ENCODE measurements around the gene SOX14. TPM values are rescaled to one million over a fixed set of nuclear protein-coding genes. Genes with fewer than 3 reads are reported as not detected.

SOX14 gene
- total and polyA plus RNA-seq, 2 of the 4 experiments (the other 2 are of a cell fraction), result not detected

GRCh38 chr3:137743608-137744007, 20.5 kb upstream of the SOX14 start:
- no peak overlapping the region for H3K27ac ChIP-seq (ENCODE audit: insufficient read depth, low read length)
- CTCF ChIA-PET, result no interaction called here

More at GRCh38 chr3:137743608-137744007, 20.5 kb upstream of the SOX14 start:
- in situ Hi-C loops (cut with MboI; ENCODE audit: low sequenced_read_pairs), result no loop called here
- no peak overlapping the region for H3K4me2 ChIP-seq (ENCODE audit: low read depth, low read length)
- H2BK20ac ChIP-seq (ENCODE audit: low read depth, low read length), result no peak overlapping the region
- no peaks in the 10 kb centered on the region for H3K4me1 ChIP-seq (ENCODE audit: control insufficient read depth, insufficient read depth, low read length)
- H3K18ac ChIP-seq (ENCODE audit: low read depth, low read length), result no peak overlapping the region
- TF ChIP-seq CTCF (conservative IDR thresholded peaks at IDR 0.05; ENCODE audit: low read depth, low read length), result no peak
- no peak for TF ChIP-seq NFE2L2 (IDR thresholded peaks at IDR 0.05; ENCODE audit: low read depth, low read length)
- TF ChIP-seq MXI1 (IDR thresholded peaks at IDR 0.05; ENCODE audit: borderline replicate concordance, low read depth, low read length), result no peak
- no peaks in the 10 kb centered on the region for H3K27me3 ChIP-seq (ENCODE audit: control insufficient read depth, insufficient read depth, low read length)
- no peak overlapping the region for H3K23ac ChIP-seq (ENCODE audit: low read depth, low read length)
- no peaks in the 10 kb centered on the region for H4K20me1 ChIP-seq (ENCODE audit: insufficient read depth, low read length)
- H3K14ac ChIP-seq (replicated peaks; ENCODE audit: low read depth, low read length), result no peak overlapping the region
- H3K56ac ChIP-seq (ENCODE audit: extremely low read depth, insufficient read depth, low read length), result no peak overlapping the region
- H2BK15ac ChIP-seq (ENCODE audit: low read depth, low read length), result no peak overlapping the region
- H4K5ac ChIP-seq (ENCODE audit: low read depth, low read length), result no peak overlapping the region
- no peaks in the 10 kb centered on the region for H3K9me3 ChIP-seq (ENCODE audit: control insufficient read depth, insufficient read depth, low read length)
- no peak overlapping the region for H2BK120ac ChIP-seq (ENCODE audit: low read depth, low read length)
- dilution Hi-C loops (cut with HindIII; ENCODE audit: low sequenced_read_pairs, unreplicated experiment), result no loop called here
- no peak overlapping the region for H4K8ac ChIP-seq (ENCODE audit: low read depth in 2 of 2, low read length in 2 of 2)
- no peak overlapping the region for H2AK5ac ChIP-seq (ENCODE audit: low read depth, low read length)
- no peaks in the 10 kb centered on the region for H3K79me1 ChIP-seq (ENCODE audit: low read depth in 1 of 2, low read length in 2 of 2)
- no peak overlapping the region for H2AFZ ChIP-seq (replicated peaks; ENCODE audit: low read length, poor library complexity)
- H3K4ac ChIP-seq (ENCODE audit: low read depth, low read length), result no peak overlapping the region
- intact Hi-C loops (cut with micrococcal nuclease), result no loop called here
- no peak overlapping the region for H2AK9ac ChIP-seq (replicated peaks; ENCODE audit: low read depth, low read length, poor library complexity)
- no peak overlapping the region for H3K4me3 ChIP-seq (ENCODE audit: insufficient read depth, low read depth, low read length)
- H3K9ac ChIP-seq (ENCODE audit: low read depth, low read length), result no peak overlapping the region
- no peak overlapping the region for H4K91ac ChIP-seq (ENCODE audit: insufficient read depth, low read depth, low read length)
- POLR2A ChIA-PET (ENCODE audit: unreplicated experiment), result no interaction called here
- no peaks in the 10 kb centered on the region for H3K9me1 ChIP-seq (ENCODE audit: insufficient read depth, low read length)
- BruUV-seq (replicated peaks), result no TSS peak
- ATAC-seq (ENCODE audit: low read depth), result no peak
- no peak for DNase-seq
- no peak overlapping the region for H2BK5ac ChIP-seq (ENCODE audit: low read depth, low read length, poor library complexity, severe bottlenecking)
- no CpG with 5 or more reads among the region's 2 CpGs for WGBS, 2 experiments (ENCODE audit: extremely low coverage in 2 of 2, insufficient read length in 1 of 2)
- H3K36me3 ChIP-seq (ENCODE audit: control insufficient read depth, insufficient read depth, low read length), result no peaks in the 10 kb centered on the region

All from IMR-90 (cell line).